PC-9 (cell line): Measurements from ENCODE around the gene ELANE. TPM values are rescaled to one million over a fixed set of nuclear protein-coding genes. Genes with fewer than 3 reads are reported as not detected.

ENCODE experiments used
- BruUV-seq: library from RNA; stranded (reverse); fragments of 400-500 nt; replicated peaks from 2 replicates; lab custom pipeline; 2021; lab: Mats Ljungman, UMichigan
- CTCF ChIA-PET: fragments of 300-600 bp; sonication (Branson Sonifier 250); formaldehyde crosslinking; loops from one replicate; lab custom pipeline; 2022; ENCODE audit warnings: antibody characterized with exemption; lab: Charles Lee
- POLR2A ChIA-PET: fragments of 300-600 bp; sonication (Branson Sonifier 250); formaldehyde crosslinking; loops from one replicate; lab custom pipeline; 2022; ENCODE audit warnings: antibody characterized with exemption; ENCODE audit not compliant: unreplicated experiment; lab: Charles Lee
- DNase-seq, 2 experiments: peaks; one replicate each; pipeline versions ENCODE4 v3.0.0 to v3.0.0-alpha.2; 2015 to 2022; ENCODE audit warnings: mixed read lengths in 1 of 2
- H2AFZ ChIP-seq: fragments of 200-600 bp; sonication (generic); 2 replicates; pipeline ENCODE4 v1.8.1; 2017; ENCODE audit warnings: antibody characterized with exemption
- H3F3A ChIP-seq: fragments of 200-600 bp; sonication (generic); 2 replicates; pipeline ENCODE4 v1.8.1; 2017; ENCODE audit warnings: antibody characterized with exemption, mild to moderate bottlenecking, low read depth; ENCODE audit not compliant: insufficient read depth
- H3K27ac ChIP-seq: fragments of 200-600 bp; sonication (generic); 2 replicates; pipeline ENCODE4 v1.6.1; 2016; ENCODE audit warnings: mixed run types
- H3K27me3 ChIP-seq: fragments of 200-600 bp; sonication (generic); 2 replicates; pipeline ENCODE4 v1.6.1; 2016; ENCODE audit warnings: low read depth, mixed run types; ENCODE audit not compliant: insufficient read depth
- H3K36me3 ChIP-seq: fragments of 200-600 bp; sonication (generic); 2 replicates; pipeline ENCODE4 v1.6.1; 2016; ENCODE audit warnings: low read depth, mixed run types
- H3K4me1 ChIP-seq: fragments of 200-600 bp; sonication (generic); replicated peaks from 2 replicates; pipeline ENCODE4 v1.6.1; 2016; ENCODE audit warnings: mixed run types; ENCODE audit not compliant: insufficient read depth
- H3K4me2 ChIP-seq: fragments of 200-600 bp; sonication (generic); 2 replicates; pipeline ENCODE4 v1.6.1; 2017; ENCODE audit warnings: mixed run types
- H3K4me3 ChIP-seq: fragments of 200-600 bp; sonication (generic); 2 replicates; pipeline ENCODE4 v1.6.1; 2016; ENCODE audit warnings: mixed run types
- H3K79me2 ChIP-seq: fragments of 200-600 bp; sonication (generic); 2 replicates; pipeline ENCODE4 v1.6.1; 2017; ENCODE audit warnings: low read depth, mixed run types
- H3K9me2 ChIP-seq: fragments of 200-600 bp; sonication (generic); 2 replicates; pipeline ENCODE4 v1.8.1; 2017; ENCODE audit warnings: mild to moderate bottlenecking; ENCODE audit not compliant: insufficient read depth
- H3K9me3 ChIP-seq: fragments of 200-600 bp; sonication (generic); 2 replicates; pipeline ENCODE4 v1.8.1; 2016; ENCODE audit warnings: low read depth; ENCODE audit not compliant: insufficient read depth
- H4K20me1 ChIP-seq: fragments of 200-600 bp; sonication (generic); 2 replicates; pipeline ENCODE4 v1.8.1; 2017; ENCODE audit not compliant: insufficient read depth
- CTCF ChIP-seq: fragments of 200-600 bp; sonication (generic); conservative IDR thresholded peaks from 2 replicates; pipeline ENCODE4 v1.6.1; 2017; ENCODE audit warnings: mixed run types, antibody characterized with exemption, mild to moderate bottlenecking, moderate library complexity
- EZH2 ChIP-seq: fragments of 200-600 bp; sonication (generic); IDR thresholded peaks from 2 replicates; pipeline ENCODE4 v1.8.0; 2017; ENCODE audit warnings: antibody characterized with exemption, low read depth
- intact Hi-C: fragments of 100-400 bp; cut with micrococcal nuclease; formaldehyde crosslinking; loops from one replicate; pipeline ENCODE4 v1.10.0; 2022; ENCODE audit not compliant: unreplicated experiment
- microRNA-seq: library from miRNA; unstranded; fragments of <30 nt; microRNA quantifications from one replicate; pipeline ENCODE4 v1.2.0, GENCODE V29; 2021; ENCODE audit warnings: borderline number of aligned reads, borderline replicate concordance
- total RNA-seq: library from RNA; stranded (reverse); gene quantifications from 2 replicates; pipeline ENCODE4 v1.2.3, GENCODE V29; 2021

The ELANE gene
- total RNA-seq, 1 experiment from 2014 or later = not detected

GRCh38 chr19:903266-903797 is 51.2 kb downstream of the ELANE start:
- no TSS peak for BruUV-seq
- intact Hi-C loops = no loop called here
- Histone ChIP-seq H3K27me3 (no peaks in the 10 kb centered on the region), H3K4me1 (peaks cover 3% of the 10 kb centered on the region; the same call in 1 of the 2 replicates), H3K36me3 (no peaks in the 10 kb centered on the region), H3K9me3 (no peaks in the 10 kb centered on the region), H3F3A (peaks cover 7% of the 10 kb centered on the region; the same call in 1 of the 2 replicates), H3K4me3 (no peak overlapping the region), H3K9me2 (no peaks in the 10 kb centered on the region), H2AFZ (no peak overlapping the region), H4K20me1 (peaks cover 45% of the 10 kb centered on the region), H3K79me2 (peaks cover 21% of the 10 kb centered on the region), H3K4me2 (no peak overlapping the region), H3K27ac (no peak overlapping the region)
- TF ChIP-seq EZH2 (no peak), CTCF (no peak)
- DNase-seq = no peak
- ChIA-PET CTCF (no interaction called here), POLR2A (no interaction called here)

GRCh38 chr19:904545-904944 is 52.4 kb downstream of the ELANE start:
- H3K27ac ChIP-seq = no peak overlapping the region
- no peaks in the 10 kb centered on the region for H3K9me3 ChIP-seq
- H3K4me2 ChIP-seq = no peak overlapping the region
- peaks cover 26% of the 10 kb centered on the region for H3K79me2 ChIP-seq
- POLR2A ChIA-PET = no interaction called here
- H3F3A ChIP-seq = peaks cover 15% of the 10 kb centered on the region; the same call in 1 of the 2 replicates
- H3K36me3 ChIP-seq = no peaks in the 10 kb centered on the region
- H3K4me1 ChIP-seq = peaks cover 13% of the 10 kb centered on the region
- no peak for DNase-seq
- H2AFZ ChIP-seq = no peak overlapping the region
- no peak overlapping the region for H3K4me3 ChIP-seq
- peaks cover 38% of the 10 kb centered on the region; the same call in 1 of the 2 replicates for H4K20me1 ChIP-seq
- CTCF ChIA-PET = no interaction called here
- H3K27me3 ChIP-seq = no peaks in the 10 kb centered on the region
- no peak for TF ChIP-seq EZH2
- BruUV-seq = no TSS peak
- intact Hi-C loops = no loop called here
- no peaks in the 10 kb centered on the region for H3K9me2 ChIP-seq

Small RNA genes lying within 50 kb of the gene (microRNA-seq; reads per million reads assigned to microRNA genes)
- gene MIR3187 = 26.9 reads per million, percentile 35 among the genes with 10 or more reads in this experiment
- 12.1 reads per million, percentile 22 among the genes with 10 or more reads in this experiment for gene MIR4745

Other genes with a start within 250 kb of the ELANE start
- gene POLRMT, start 218.8 kb upstream of the ELANE start, total RNA-seq = 46.4 and 57.1 TPM in 2 replicates
- gene FGF22, start 212.4 kb upstream of the ELANE start, total RNA-seq = 0.35 TPM in 1 of 2 replicates, not detected in the other
- 54.4 and 63.7 TPM in 2 replicates for gene RNF126, start 189.1 kb upstream of the ELANE start, total RNA-seq
- gene FSTL3, start 175.9 kb upstream of the ELANE start, total RNA-seq = 40.9 and 85.1 TPM in 2 replicates
- gene PRSS57, start 156.9 kb upstream of the ELANE start, total RNA-seq = not detected in 2 replicates
- 1.8 and 6.1 TPM in 2 replicates for gene PALM, start 143.4 kb upstream of the ELANE start, total RNA-seq
- gene MISP, start 101.2 kb upstream of the ELANE start, total RNA-seq = 91.6 and 101 TPM in 2 replicates
- gene PTBP1, start 54.9 kb upstream of the ELANE start, total RNA-seq = 461 and 542 TPM in 2 replicates
- 0.81 and 0.90 TPM in 2 replicates for gene PLPPR3, start 30.3 kb upstream of the ELANE start, total RNA-seq
- not detected in 2 replicates for gene AZU1, start 24.5 kb upstream of the ELANE start, total RNA-seq
- not detected in 2 replicates for gene PRTN3, start 11.3 kb upstream of the ELANE start, total RNA-seq
- 8.0 and 17.1 TPM in 2 replicates for gene CFD, start 7.4 kb downstream of the ELANE start, total RNA-seq
- 54.7 and 63.8 TPM in 2 replicates for gene MED16, start 40.9 kb downstream of the ELANE start, total RNA-seq
- not detected in 2 replicates for gene RNU6-9, start 41.2 kb downstream of the ELANE start, total RNA-seq
- 55.8 and 57.5 TPM in 2 replicates for gene R3HDM4, start 60.9 kb downstream of the ELANE start, total RNA-seq
- not detected in 2 replicates for gene KISS1R, start 65.0 kb downstream of the ELANE start, total RNA-seq
- 9.2 and 10.7 TPM in 2 replicates for gene ARID3A, start 73.7 kb downstream of the ELANE start, total RNA-seq
- gene WDR18, start 132.0 kb downstream of the ELANE start, total RNA-seq = 61.5 and 95.3 TPM in 2 replicates
- 0.11 and 0.13 TPM in 2 replicates for gene GRIN3B, start 148.1 kb downstream of the ELANE start, total RNA-seq
- gene TMEM259, start 168.8 kb downstream of the ELANE start, total RNA-seq = 155 and 162 TPM in 2 replicates
- not detected in 2 replicates for gene RNU6-2, start 169.2 kb downstream of the ELANE start, total RNA-seq
- 168 and 206 TPM in 2 replicates for gene CNN2, start 174.3 kb downstream of the ELANE start, total RNA-seq
- 29.9 and 32.0 TPM in 2 replicates for gene ABCA7, start 187.8 kb downstream of the ELANE start, total RNA-seq
- gene ARHGAP45, start 214.9 kb downstream of the ELANE start, total RNA-seq = 20.2 and 20.6 TPM in 2 replicates
- 180 and 237 TPM in 2 replicates for gene POLR2E, start 243.1 kb downstream of the ELANE start, total RNA-seq